GM18502 (cell line): ENCODE measurements around the gene ALG14.
"Not testable (repeated sequence)": the region's sequence is repeated elsewhere in the genome, so short reads cannot be mapped to it uniquely, and the experiment has no call there.

Experiments used
- ATAC-seq: cut with Tn5 transposase; IDR thresholded peaks from one replicate; pipeline ENCODE4 v1.9.1; 2021; ENCODE audit warnings: mild to moderate bottlenecking; ENCODE audit not compliant: unreplicated experiment, poor library complexity

ALG14 gene

GRCh38 chr1:95017775-95018174 is 55.0 kb downstream of the ALG14 start:
- ATAC-seq: no peak

- no peak for ATAC-seq
Measured at GRCh38 chr1:95015076-95015475, 57.7 kb downstream of the ALG14 start.

GRCh38 chr1:95013950-95014574 is 58.7 kb downstream of the ALG14 start:
- ATAC-seq: no peak

- no peak for ATAC-seq
Measured at GRCh38 chr1:95012389-95012788, 60.4 kb downstream of the ALG14 start.

- ATAC-seq: no peak
Measured at GRCh38 chr1:95010158-95010557, 62.6 kb downstream of the ALG14 start.

- no peak for ATAC-seq
Measured at GRCh38 chr1:95007687-95008086, 65.1 kb downstream of the ALG14 start.

- ATAC-seq: no peak
Measured at GRCh38 chr1:95006681-95007080, 66.1 kb downstream of the ALG14 start.

GRCh38 chr1:95005584-95005983 is 67.2 kb downstream of the ALG14 start:
- no peak for ATAC-seq

- no peak for ATAC-seq
Measured at GRCh38 chr1:95004013-95004412, 68.7 kb downstream of the ALG14 start.

GRCh38 chr1:95003433-95003738 is 69.4 kb downstream of the ALG14 start:
- ATAC-seq: no peak

GRCh38 chr1:95002540-95003432 is 70.0 kb downstream of the ALG14 start:
- no peak for ATAC-seq

GRCh38 chr1:95002164-95002539 is 70.6 kb downstream of the ALG14 start:
- no peak for ATAC-seq

GRCh38 chr1:94999456-95000131 is 73.2 kb downstream of the ALG14 start:
- ATAC-seq: no peak

- ATAC-seq: no peak
Measured at GRCh38 chr1:94998748-94999147, 74.0 kb downstream of the ALG14 start.

- no peak for ATAC-seq
Measured at GRCh38 chr1:94998114-94998513, 74.6 kb downstream of the ALG14 start.

- not testable (repeated sequence) for ATAC-seq
Measured at GRCh38 chr1:94995536-94995935, 77.2 kb downstream of the ALG14 start.

- no peak for ATAC-seq
Measured at GRCh38 chr1:94994805-94995204, 77.9 kb downstream of the ALG14 start.

GRCh38 chr1:94993931-94994645 is 78.7 kb downstream of the ALG14 start:
- ATAC-seq: no peak

GRCh38 chr1:94992863-94993563 is 79.7 kb downstream of the ALG14 start:
- ATAC-seq: no peak

- no peak for ATAC-seq
Measured at GRCh38 chr1:94992161-94992560, 80.6 kb downstream of the ALG14 start.
